ENCODE results near the gene RAB17.
A peak's percentile ranks its signal among the peaks of the same experiment; 100 is the strongest.

RAB17 gene

DNA sequence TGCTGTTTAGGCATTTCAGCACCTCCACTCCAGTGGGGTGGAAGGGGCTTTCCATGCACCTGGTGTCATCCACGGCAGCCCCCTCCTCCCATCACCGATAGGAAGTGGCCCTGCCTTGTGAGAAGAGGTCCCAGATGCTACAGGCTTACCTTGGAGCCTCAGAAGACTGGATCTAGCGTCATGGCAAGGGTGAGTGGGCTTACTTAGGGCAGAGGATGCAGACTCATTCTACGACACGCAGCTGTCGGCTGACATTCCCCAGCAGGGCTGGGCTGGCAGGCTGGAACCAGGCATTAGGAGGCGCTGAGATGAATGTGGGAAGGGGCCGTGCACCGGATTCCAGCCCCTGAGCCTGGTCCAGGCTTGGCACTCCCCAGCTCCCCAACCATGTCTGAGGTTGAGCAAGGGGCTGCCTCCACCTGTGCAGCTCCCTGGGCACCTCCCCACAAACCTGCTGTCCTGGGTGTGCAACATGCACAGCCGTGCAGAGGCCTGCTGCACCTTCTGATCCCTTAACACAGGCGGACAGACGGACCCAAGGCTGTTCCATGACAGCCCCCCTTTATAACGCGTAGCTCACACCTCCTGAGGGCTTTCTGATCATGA is 25.9 kb downstream of the RAB17 start:
- H3K4me3 ChIP-seq (ENCODE audit: low read depth in 1 of 5, low read length in 5 of 5) = no peak overlapping the region
- no peaks in the 10 kb centered on the region for H3K36me3 ChIP-seq (ENCODE audit: control insufficient read depth in 5 of 5, insufficient read depth in 5 of 5, low read length in 5 of 5)
- H3K9me3 ChIP-seq (ENCODE audit: control insufficient read depth in 5 of 5, low read length in 5 of 5) = no peaks in the 10 kb centered on the region
- H3K27me3 ChIP-seq (ENCODE audit: control insufficient read depth in 5 of 5, insufficient read depth in 4 of 5, low read length in 5 of 5) = peaks cover 4 to 25% (median 20%) of the 10 kb centered on the region in 5 donors
- H3K4me1 ChIP-seq (ENCODE audit: control insufficient read depth in 5 of 5, insufficient read depth in 5 of 5, low read length in 5 of 5) = peaks cover 0 to 9% (median 3%) of the 10 kb centered on the region in 5 donors
- no peak overlapping the region for H3K27ac ChIP-seq (ENCODE audit: low read depth, low read length)
- H3K9ac ChIP-seq (ENCODE audit: low read length in 5 of 5) = no peak overlapping the region

DNA sequence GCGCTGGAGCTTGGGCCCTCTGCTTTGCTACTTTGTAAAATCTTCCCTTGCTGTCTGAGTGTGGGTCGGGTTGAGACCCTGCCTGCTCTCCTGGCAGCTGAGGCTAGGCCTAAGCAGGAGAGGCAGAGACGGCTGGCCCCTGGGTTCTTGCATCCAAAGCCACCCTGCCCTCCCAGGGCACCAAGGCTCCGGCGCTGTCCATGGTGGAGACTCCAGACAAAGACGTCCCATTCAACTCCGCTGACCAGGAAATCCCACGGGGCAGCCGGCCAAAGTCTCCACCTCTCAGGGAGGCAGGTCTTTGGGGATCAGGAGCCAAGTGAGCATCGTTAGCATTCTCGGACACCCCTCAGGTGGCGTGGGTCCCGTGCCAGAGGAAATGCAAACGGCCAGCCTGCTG is 26.7 kb downstream of the RAB17 start:
- H3K36me3 ChIP-seq (ENCODE audit: control insufficient read depth in 5 of 5, insufficient read depth in 5 of 5, low read length in 5 of 5) = no peaks in the 10 kb centered on the region
- H3K27me3 ChIP-seq (ENCODE audit: control insufficient read depth in 5 of 5, insufficient read depth in 4 of 5, low read length in 5 of 5) = peaks cover 4 to 25% (median 20%) of the 10 kb centered on the region in 5 donors
- no peak overlapping the region for H3K4me3 ChIP-seq (ENCODE audit: low read depth in 1 of 5, low read length in 5 of 5)
- H3K4me1 ChIP-seq (ENCODE audit: control insufficient read depth in 5 of 5, insufficient read depth in 5 of 5, low read length in 5 of 5) = peaks cover 5 to 17% (median 11%) of the 10 kb centered on the region in 5 donors
- H3K9ac ChIP-seq (ENCODE audit: low read length in 5 of 5) = no peak overlapping the region
- H3K27ac ChIP-seq (ENCODE audit: low read depth, low read length) = no peak overlapping the region
- no peaks in the 10 kb centered on the region for H3K9me3 ChIP-seq (ENCODE audit: control insufficient read depth in 5 of 5, low read length in 5 of 5)

DNA sequence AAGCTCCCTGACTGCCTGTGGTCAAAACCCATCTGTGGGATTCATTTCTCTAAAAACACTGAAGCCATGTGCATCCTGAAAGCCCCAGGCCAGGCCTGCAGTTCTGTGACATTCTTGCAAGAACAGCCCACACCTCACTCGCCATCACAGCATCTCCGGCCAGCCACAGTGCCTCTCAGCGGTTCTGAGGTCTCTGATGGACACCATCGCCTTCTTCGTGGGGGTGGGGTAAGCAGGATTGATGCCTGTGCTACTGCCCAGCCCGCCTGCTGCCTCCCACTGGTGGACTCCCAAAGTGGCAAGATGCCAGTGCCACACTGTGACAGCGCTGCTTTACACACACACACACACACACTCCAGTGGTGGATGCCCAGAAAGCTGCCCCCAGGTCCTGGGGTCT is 29.3 kb downstream of the RAB17 start:
- Histone ChIP-seq H3K4me1 (ENCODE audit: control insufficient read depth in 5 of 5, insufficient read depth in 5 of 5, low read length in 5 of 5) (peaks cover 5 to 15% (median 11%) of the 10 kb centered on the region in 5 donors), H3K9me3 (ENCODE audit: control insufficient read depth in 5 of 5, low read length in 5 of 5) (peaks cover 0 to 4% (median 2%) of the 10 kb centered on the region in 5 donors)

DNA sequence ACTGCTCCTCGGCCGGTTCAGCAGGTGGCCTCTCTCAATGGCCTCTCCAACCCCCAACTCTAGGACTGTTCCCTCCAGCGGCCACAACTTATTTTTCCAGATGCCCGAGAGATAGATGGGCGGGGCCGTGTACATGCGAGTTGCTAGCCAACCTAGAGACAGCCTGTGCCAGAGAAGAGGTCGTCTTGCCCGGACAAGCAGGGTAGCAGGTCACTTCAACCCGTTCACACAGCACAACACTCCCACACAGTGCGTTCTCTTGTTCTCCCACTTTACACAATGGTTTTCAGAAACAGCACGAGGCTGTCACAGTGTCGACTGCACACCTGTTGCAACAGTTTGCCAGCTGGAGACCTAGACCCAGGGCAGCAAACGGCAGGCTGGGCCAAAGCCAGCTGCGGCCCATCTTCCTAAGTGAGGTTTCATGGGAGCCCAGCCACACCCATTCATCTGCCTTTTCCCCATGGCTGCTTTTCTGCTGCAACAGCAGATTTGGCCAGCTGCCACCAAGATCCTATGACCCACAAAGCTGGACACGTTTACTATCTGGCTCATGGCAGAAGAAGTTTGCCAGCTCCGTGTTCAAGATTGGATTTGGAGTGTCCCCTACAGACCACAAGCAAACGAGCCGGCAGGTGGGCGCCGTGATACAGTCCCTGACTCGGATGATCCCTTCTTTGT is 31.4 kb downstream of the RAB17 start:
- H3K9ac ChIP-seq (ENCODE audit: low read length in 5 of 5) = no peak overlapping the region
- peak overlapping the region in 2 of 5 donors; percentile 10 to 12 for H3K4me3 ChIP-seq (ENCODE audit: low read depth in 1 of 5, low read length in 5 of 5)
- H3K27me3 ChIP-seq (ENCODE audit: control insufficient read depth in 5 of 5, insufficient read depth in 4 of 5, low read length in 5 of 5) = peaks cover 0 to 5% (median 5%) of the 10 kb centered on the region in 5 donors
- H3K9me3 ChIP-seq (ENCODE audit: control insufficient read depth in 5 of 5, low read length in 5 of 5) = peaks cover 6 to 17% (median 9%) of the 10 kb centered on the region in 5 donors
- H3K4me1 ChIP-seq (ENCODE audit: control insufficient read depth in 5 of 5, insufficient read depth in 5 of 5, low read length in 5 of 5) = peaks cover 5 to 15% (median 11%) of the 10 kb centered on the region in 5 donors
- H3K27ac ChIP-seq (ENCODE audit: low read depth, low read length) = no peak overlapping the region
- H3K36me3 ChIP-seq (ENCODE audit: control insufficient read depth in 5 of 5, insufficient read depth in 5 of 5, low read length in 5 of 5) = no peaks in the 10 kb centered on the region

More for the DNA sequence above, 29.3 kb downstream of the RAB17 start:
- Histone ChIP-seq H3K27ac (ENCODE audit: low read depth, low read length) (no peak overlapping the region), H3K36me3 (ENCODE audit: control insufficient read depth in 5 of 5, insufficient read depth in 5 of 5, low read length in 5 of 5) (no peaks in the 10 kb centered on the region), H3K27me3 (ENCODE audit: control insufficient read depth in 5 of 5, insufficient read depth in 4 of 5, low read length in 5 of 5) (peaks cover 4 to 17% (median 15%) of the 10 kb centered on the region in 5 donors), H3K4me3 (ENCODE audit: low read depth in 1 of 5, low read length in 5 of 5) (no peak overlapping the region), H3K9ac (ENCODE audit: low read length in 5 of 5) (no peak overlapping the region)

DNA sequence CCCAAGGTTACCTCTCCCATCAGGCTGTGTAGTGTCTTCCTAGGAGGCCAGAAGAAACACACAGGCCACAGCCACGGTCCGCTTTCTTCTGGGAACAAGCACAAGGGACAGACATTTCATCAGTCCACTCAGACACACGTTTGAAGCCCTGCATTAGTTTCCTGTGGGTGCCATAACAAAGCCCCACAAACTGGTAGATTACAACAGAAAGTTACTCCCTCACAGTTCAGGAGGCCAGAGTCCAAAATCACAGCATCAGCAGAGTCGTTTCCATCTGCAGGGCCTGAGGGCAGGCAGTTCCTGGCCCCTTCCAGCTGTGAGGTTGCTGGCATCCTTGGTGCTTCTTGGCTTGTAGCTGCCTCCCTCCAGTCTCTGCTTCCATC is 32.9 kb downstream of the RAB17 start:
- Histone ChIP-seq H3K4me1 (ENCODE audit: control insufficient read depth in 5 of 5, insufficient read depth in 5 of 5, low read length in 5 of 5) (peaks cover 5 to 15% (median 11%) of the 10 kb centered on the region in 5 donors), H3K27ac (ENCODE audit: low read depth, low read length) (no peak overlapping the region), H3K27me3 (ENCODE audit: control insufficient read depth in 5 of 5, insufficient read depth in 4 of 5, low read length in 5 of 5) (no peaks in the 10 kb centered on the region), H3K9me3 (ENCODE audit: control insufficient read depth in 5 of 5, low read length in 5 of 5) (peaks cover 6 to 17% (median 9%) of the 10 kb centered on the region in 5 donors), H3K4me3 (ENCODE audit: low read depth in 1 of 5, low read length in 5 of 5) (no peak overlapping the region), H3K36me3 (ENCODE audit: control insufficient read depth in 5 of 5, insufficient read depth in 5 of 5, low read length in 5 of 5) (no peaks in the 10 kb centered on the region), H3K9ac (ENCODE audit: low read length in 5 of 5) (no peak overlapping the region)

DNA sequence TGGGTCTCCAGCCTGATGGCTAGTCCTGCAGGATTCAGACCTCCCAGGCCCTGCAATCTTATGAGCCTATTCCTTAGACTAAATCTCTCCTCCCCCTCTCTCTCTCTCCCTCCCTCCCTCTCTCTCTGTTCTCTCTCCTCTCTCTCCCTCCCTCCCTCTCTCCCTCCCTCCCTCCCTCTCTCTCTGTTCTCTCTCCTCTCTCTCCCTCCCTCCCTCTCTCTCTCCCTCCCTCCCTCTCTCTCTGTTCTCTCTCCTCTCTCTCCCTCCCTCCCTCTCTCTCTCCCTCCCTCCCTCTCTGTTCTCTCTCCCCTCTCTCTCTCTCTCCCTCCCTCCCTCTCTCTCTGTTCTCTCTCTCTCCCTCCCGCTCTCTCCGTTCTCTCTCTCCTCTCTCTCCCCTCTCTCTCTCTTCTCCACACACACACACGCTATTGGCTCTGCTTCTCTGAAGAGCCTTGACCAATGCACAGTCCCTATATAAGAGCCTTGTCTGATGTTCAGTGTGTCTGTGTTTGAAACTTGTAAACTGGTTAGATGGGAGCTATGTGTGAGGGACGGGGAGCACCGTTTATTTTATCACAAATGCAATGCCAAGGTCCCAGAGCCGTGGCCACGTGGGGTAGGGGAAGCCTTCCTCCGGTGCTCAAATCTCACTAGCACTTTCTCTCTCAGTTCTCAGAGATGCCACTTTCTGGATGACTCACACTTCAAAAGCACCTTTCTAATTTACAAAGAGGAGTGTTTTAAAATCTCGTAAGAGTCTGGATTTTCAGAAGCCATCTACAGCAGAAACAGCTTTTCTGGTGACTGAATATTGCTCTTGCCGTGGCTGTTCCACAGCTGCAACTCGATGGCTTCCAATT is 33.5 kb downstream of the RAB17 start:
- no peak overlapping the region for H3K27ac ChIP-seq (ENCODE audit: low read depth, low read length)
- H3K27me3 ChIP-seq (ENCODE audit: control insufficient read depth in 5 of 5, insufficient read depth in 4 of 5, low read length in 5 of 5) = no peaks in the 10 kb centered on the region
- H3K36me3 ChIP-seq (ENCODE audit: control insufficient read depth in 5 of 5, insufficient read depth in 5 of 5, low read length in 5 of 5) = no peaks in the 10 kb centered on the region
- no peak overlapping the region for H3K4me3 ChIP-seq (ENCODE audit: low read depth in 1 of 5, low read length in 5 of 5)
- H3K9me3 ChIP-seq (ENCODE audit: control insufficient read depth in 5 of 5, low read length in 5 of 5) = peaks cover 6 to 17% (median 9%) of the 10 kb centered on the region in 5 donors
- H3K4me1 ChIP-seq (ENCODE audit: control insufficient read depth in 5 of 5, insufficient read depth in 5 of 5, low read length in 5 of 5) = peaks cover 5 to 15% (median 11%) of the 10 kb centered on the region in 5 donors
- H3K9ac ChIP-seq (ENCODE audit: low read length in 5 of 5) = no peak overlapping the region

DNA sequence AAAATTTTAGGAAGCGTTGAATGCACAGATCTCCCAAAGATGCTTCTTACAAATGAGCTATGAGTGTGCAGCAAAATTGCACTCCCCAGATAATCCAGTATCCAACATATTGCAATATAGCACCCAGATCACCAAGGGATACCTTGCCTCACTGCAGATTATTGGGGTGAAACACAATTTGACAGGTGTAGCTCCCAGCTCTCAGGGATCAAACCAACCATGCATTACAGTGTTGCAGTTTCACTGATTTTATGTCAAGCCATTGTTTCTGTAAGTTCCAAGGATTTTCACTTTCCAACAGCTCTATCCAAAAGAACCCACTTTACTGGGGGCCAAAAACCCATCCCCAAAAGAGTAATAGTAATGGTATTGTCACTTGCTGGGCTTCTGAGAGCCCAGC is 35.0 kb downstream of the RAB17 start:
- Histone ChIP-seq H3K27me3 (ENCODE audit: control insufficient read depth in 5 of 5, insufficient read depth in 4 of 5, low read length in 5 of 5) (no peaks in the 10 kb centered on the region), H3K9ac (ENCODE audit: low read length in 5 of 5) (no peak overlapping the region), H3K4me1 (ENCODE audit: control insufficient read depth in 5 of 5, insufficient read depth in 5 of 5, low read length in 5 of 5) (peaks cover 5 to 15% (median 11%) of the 10 kb centered on the region in 5 donors), H3K27ac (ENCODE audit: low read depth, low read length) (no peak overlapping the region), H3K36me3 (ENCODE audit: control insufficient read depth in 5 of 5, insufficient read depth in 5 of 5, low read length in 5 of 5) (no peaks in the 10 kb centered on the region), H3K4me3 (ENCODE audit: low read depth in 1 of 5, low read length in 5 of 5) (no peak overlapping the region), H3K9me3 (ENCODE audit: control insufficient read depth in 5 of 5, low read length in 5 of 5) (peaks cover 6 to 17% (median 9%) of the 10 kb centered on the region in 5 donors)

DNA sequence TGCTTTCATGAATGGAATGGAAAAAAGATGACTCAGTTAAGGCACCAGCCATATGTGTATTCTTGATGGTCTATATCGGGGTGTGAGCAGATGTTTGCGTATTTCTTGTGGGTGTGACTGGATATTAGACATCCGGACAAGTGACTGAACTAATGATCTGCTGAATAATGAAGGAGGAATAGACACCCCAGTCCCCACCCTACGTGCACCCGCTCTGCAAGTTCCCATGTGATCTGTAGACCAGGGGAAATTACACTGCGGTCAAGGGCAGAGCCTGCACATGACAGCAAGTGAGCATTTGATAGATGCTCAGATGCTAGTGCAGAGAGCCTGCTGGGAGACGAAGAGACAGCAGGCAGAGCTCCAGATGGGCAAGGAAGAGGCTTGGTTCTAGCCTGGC is 36.6 kb downstream of the RAB17 start:
- Histone ChIP-seq H3K36me3 (ENCODE audit: control insufficient read depth in 5 of 5, insufficient read depth in 5 of 5, low read length in 5 of 5) (no peaks in the 10 kb centered on the region), H3K27ac (ENCODE audit: low read depth, low read length) (no peak overlapping the region), H3K9me3 (ENCODE audit: control insufficient read depth in 5 of 5, low read length in 5 of 5) (peaks cover 6 to 17% (median 9%) of the 10 kb centered on the region in 5 donors), H3K4me1 (ENCODE audit: control insufficient read depth in 5 of 5, insufficient read depth in 5 of 5, low read length in 5 of 5) (peaks cover under 1 to 7% (median 4%) of the 10 kb centered on the region in 5 donors), H3K27me3 (ENCODE audit: control insufficient read depth in 5 of 5, insufficient read depth in 4 of 5, low read length in 5 of 5) (no peaks in the 10 kb centered on the region), H3K9ac (ENCODE audit: low read length in 5 of 5) (no peak overlapping the region), H3K4me3 (ENCODE audit: low read depth in 1 of 5, low read length in 5 of 5) (no peak overlapping the region)

DNA sequence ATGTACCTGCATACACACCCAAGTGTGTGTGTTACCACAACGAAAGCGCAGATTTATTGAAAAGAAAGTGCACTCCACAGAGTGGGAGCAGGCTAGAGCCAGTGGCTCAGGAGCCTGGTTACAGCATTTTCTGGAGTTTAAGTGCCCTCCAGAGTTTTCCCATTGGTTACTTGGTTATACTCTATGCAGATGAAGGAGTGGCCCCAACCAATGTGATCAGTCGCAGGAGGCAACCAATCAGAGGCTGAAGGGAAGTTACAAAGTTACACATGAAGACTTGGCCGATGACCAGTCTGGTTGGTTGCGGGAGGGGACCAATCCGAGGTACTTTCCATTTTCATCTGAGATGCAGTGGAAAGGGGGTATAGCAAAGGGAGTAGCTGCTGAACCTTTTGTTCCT is 37.6 kb downstream of the RAB17 start:
- Histone ChIP-seq H3K27me3 (ENCODE audit: control insufficient read depth in 5 of 5, insufficient read depth in 4 of 5, low read length in 5 of 5) (no peaks in the 10 kb centered on the region), H3K4me1 (ENCODE audit: control insufficient read depth in 5 of 5, insufficient read depth in 5 of 5, low read length in 5 of 5) (peaks cover 0 to 10% (median 0%) of the 10 kb centered on the region in 5 donors), H3K9me3 (ENCODE audit: control insufficient read depth in 5 of 5, low read length in 5 of 5) (peaks cover 6 to 17% (median 9%) of the 10 kb centered on the region in 5 donors), H3K36me3 (ENCODE audit: control insufficient read depth in 5 of 5, insufficient read depth in 5 of 5, low read length in 5 of 5) (no peaks in the 10 kb centered on the region), H3K4me3 (ENCODE audit: low read depth in 1 of 5, low read length in 5 of 5) (no peak overlapping the region), H3K27ac (ENCODE audit: low read depth, low read length) (no peak overlapping the region), H3K9ac (ENCODE audit: low read length in 5 of 5) (no peak overlapping the region)
